ENCODE results near the gene TCOF1.

TCOF1 gene

GRCh38 chr5:150394131-150394530 is 36.6 kb downstream of the TCOF1 start:
- FAIRE-seq = no peak

GRCh38 chr5:150394912-150395687 is 37.6 kb downstream of the TCOF1 start:
- no peak for FAIRE-seq

GRCh38 chr5:150395688-150395975 is 38.1 kb downstream of the TCOF1 start:
- FAIRE-seq = no peak

- no peak for FAIRE-seq
Measured at GRCh38 chr5:150396267-150396666, 38.8 kb downstream of the TCOF1 start.

GRCh38 chr5:150397146-150397781 is 39.8 kb downstream of the TCOF1 start:
- no peak for FAIRE-seq

- FAIRE-seq = no peak
Measured at GRCh38 chr5:150397782-150398721, 40.6 kb downstream of the TCOF1 start.

- no peak for FAIRE-seq
Measured at GRCh38 chr5:150398722-150399523, 41.4 kb downstream of the TCOF1 start.

GRCh38 chr5:150399524-150400211 is 42.2 kb downstream of the TCOF1 start:
- FAIRE-seq = no peak

GRCh38 chr5:150400316-150401075 is 43.0 kb downstream of the TCOF1 start:
- no peak for FAIRE-seq

GRCh38 chr5:150401076-150401375 is 43.5 kb downstream of the TCOF1 start:
- no peak for FAIRE-seq

GRCh38 chr5:150401376-150402228 is 44.1 kb downstream of the TCOF1 start:
- no peak for FAIRE-seq

- no peak for FAIRE-seq
Measured at GRCh38 chr5:150402229-150402773, 44.8 kb downstream of the TCOF1 start.

GRCh38 chr5:150402901-150403342 is 45.4 kb downstream of the TCOF1 start:
- no peak for FAIRE-seq

- FAIRE-seq = no peak
Measured at GRCh38 chr5:150404121-150404520, 46.6 kb downstream of the TCOF1 start.

GRCh38 chr5:150404535-150404934 is 47.0 kb downstream of the TCOF1 start:
- no peak for FAIRE-seq

- no peak for FAIRE-seq
Measured at GRCh38 chr5:150404941-150405816, 47.7 kb downstream of the TCOF1 start.

GRCh38 chr5:150406103-150406722 is 48.7 kb downstream of the TCOF1 start:
- no peak for FAIRE-seq

- FAIRE-seq = no peak
Measured at GRCh38 chr5:150406723-150407095, 49.2 kb downstream of the TCOF1 start.

Data from islet of Langerhans (tissue), 1 donor.